ENCODE measurements around the gene CASS4. TPM values are rescaled to one million over a fixed set of nuclear protein-coding genes. Genes with fewer than 3 reads are reported as not detected.

CASS4 gene
- total RNA-seq, 1 donor from 2014 or later: not detected

DNA sequence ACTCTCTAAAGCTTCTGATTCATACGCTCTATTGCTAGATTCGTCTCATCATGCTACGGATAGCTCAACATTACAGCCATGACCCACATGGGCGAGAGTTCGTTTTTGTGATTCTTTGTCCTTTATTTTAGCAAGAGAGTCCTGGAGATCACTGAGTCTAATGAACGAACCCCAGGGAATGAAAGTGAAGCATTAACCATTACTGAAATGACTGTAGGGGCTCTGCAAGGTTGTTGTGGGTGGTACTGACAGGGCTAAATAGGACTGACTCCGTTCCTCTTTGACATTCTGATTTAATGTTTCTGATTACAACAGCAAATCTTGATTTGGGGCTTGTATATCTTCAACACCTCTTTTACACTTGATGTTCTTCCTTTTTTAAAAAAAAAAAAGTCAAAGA lies 42.7 kb downstream of the CASS4 start:
- TF ChIP-seq, protein P1, sequence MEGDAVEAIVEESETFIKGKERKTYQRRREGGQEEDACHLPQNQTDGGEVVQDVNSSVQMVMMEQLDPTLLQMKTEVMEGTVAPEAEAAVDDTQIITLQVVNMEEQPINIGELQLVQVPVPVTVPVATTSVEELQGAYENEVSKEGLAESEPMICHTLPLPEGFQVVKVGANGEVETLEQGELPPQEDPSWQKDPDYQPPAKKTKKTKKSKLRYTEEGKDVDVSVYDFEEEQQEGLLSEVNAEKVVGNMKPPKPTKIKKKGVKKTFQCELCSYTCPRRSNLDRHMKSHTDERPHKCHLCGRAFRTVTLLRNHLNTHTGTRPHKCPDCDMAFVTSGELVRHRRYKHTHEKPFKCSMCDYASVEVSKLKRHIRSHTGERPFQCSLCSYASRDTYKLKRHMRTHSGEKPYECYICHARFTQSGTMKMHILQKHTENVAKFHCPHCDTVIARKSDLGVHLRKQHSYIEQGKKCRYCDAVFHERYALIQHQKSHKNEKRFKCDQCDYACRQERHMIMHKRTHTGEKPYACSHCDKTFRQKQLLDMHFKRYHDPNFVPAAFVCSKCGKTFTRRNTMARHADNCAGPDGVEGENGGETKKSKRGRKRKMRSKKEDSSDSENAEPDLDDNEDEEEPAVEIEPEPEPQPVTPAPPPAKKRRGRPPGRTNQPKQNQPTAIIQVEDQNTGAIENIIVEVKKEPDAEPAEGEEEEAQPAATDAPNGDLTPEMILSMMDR (IDR thresholded peaks at IDR 0.05; ENCODE audit: unreplicated experiment): no peak
- H3K36me3 Mint-ChIP-seq (ENCODE audit: low read depth, unreplicated experiment): no peaks in the 10 kb centered on the region
- no peak for DNase-seq (ENCODE audit: low spot score)
- peaks cover 10% of the 10 kb centered on the region for H3K4me1 Mint-ChIP-seq (ENCODE audit: unreplicated experiment)
- no peak overlapping the region for H3K4me3 Mint-ChIP-seq (ENCODE audit: unreplicated experiment)
- H3K9me3 Mint-ChIP-seq (ENCODE audit: unreplicated experiment): no peaks in the 10 kb centered on the region
- H3K27ac Mint-ChIP-seq (ENCODE audit: unreplicated experiment): no peak overlapping the region
- peaks cover 4% of the 10 kb centered on the region for H3K27me3 Mint-ChIP-seq (ENCODE audit: unreplicated experiment)

- Mint-ChIP-seq H3K27me3 (ENCODE audit: unreplicated experiment) (no peaks in the 10 kb centered on the region), H3K9me3 (ENCODE audit: unreplicated experiment) (no peaks in the 10 kb centered on the region), H3K4me3 (ENCODE audit: unreplicated experiment) (no peak overlapping the region), H3K36me3 (ENCODE audit: low read depth, unreplicated experiment) (no peaks in the 10 kb centered on the region), H3K27ac (ENCODE audit: unreplicated experiment) (no peak overlapping the region), H3K4me1 (ENCODE audit: unreplicated experiment) (peaks cover 12% of the 10 kb centered on the region)
- TF ChIP-seq, protein P1 (IDR thresholded peaks at IDR 0.05; ENCODE audit: unreplicated experiment): no peak
- no peak for DNase-seq (ENCODE audit: low spot score)
These were observed 46.3 kb downstream of the CASS4 start for GRCh38 chr20:56458206-56458821.

DNA sequence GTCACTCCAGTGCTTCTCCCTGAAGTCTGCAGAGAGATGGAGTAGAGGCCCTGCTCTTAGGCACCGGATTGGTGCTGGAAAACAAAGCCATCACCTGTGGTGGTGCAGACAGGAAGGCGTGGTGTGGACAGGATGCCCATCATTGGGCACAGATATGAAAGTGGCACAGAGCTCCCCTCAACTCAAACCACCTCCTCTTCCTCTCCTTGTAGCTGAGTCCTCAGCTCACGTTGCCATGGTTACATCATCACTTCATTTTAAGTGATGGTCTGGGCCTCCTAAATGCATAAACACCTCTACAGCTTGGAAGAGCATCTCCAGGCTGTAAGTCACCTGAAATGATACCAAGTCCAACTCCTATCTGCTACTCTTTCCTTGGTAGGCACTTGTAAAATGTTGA lies 48.4 kb downstream of the CASS4 start:
- DNase-seq (ENCODE audit: low spot score): no peak
- Mint-ChIP-seq H3K4me3 (ENCODE audit: unreplicated experiment) (no peak overlapping the region), H3K4me1 (ENCODE audit: unreplicated experiment) (peaks cover 17% of the 10 kb centered on the region), H3K27ac (ENCODE audit: unreplicated experiment) (no peak overlapping the region), H3K9me3 (ENCODE audit: unreplicated experiment) (no peaks in the 10 kb centered on the region), H3K27me3 (ENCODE audit: unreplicated experiment) (no peaks in the 10 kb centered on the region), H3K36me3 (ENCODE audit: low read depth, unreplicated experiment) (no peaks in the 10 kb centered on the region)
- TF ChIP-seq, protein P1 (IDR thresholded peaks at IDR 0.05; ENCODE audit: unreplicated experiment): no peak

DNA sequence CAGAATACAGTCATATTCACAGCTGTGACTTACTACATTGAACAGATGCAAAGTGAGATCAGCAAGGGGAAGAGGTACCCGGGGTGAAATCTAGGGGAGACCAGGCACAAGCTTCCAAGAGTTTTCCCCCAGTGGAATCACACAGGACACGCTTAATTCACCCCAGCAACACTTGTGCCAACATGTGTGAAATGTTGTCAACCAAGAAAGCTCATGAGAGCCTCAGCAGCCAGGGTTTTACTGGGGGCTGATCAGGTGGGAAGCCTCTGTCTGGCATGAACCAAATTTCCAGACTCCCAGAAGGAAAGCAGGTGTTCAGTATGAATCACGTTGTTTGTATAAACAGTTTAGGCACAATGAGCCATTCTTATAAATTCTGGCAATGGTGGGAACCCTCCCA lies 49.5 kb downstream of the CASS4 start:
- no peaks in the 10 kb centered on the region for H3K9me3 Mint-ChIP-seq (ENCODE audit: unreplicated experiment)
- no peaks in the 10 kb centered on the region for H3K36me3 Mint-ChIP-seq (ENCODE audit: low read depth, unreplicated experiment)
- peaks cover 17% of the 10 kb centered on the region for H3K4me1 Mint-ChIP-seq (ENCODE audit: unreplicated experiment)
- no peaks in the 10 kb centered on the region for H3K27me3 Mint-ChIP-seq (ENCODE audit: unreplicated experiment)
- H3K27ac Mint-ChIP-seq (ENCODE audit: unreplicated experiment): no peak overlapping the region
- H3K4me3 Mint-ChIP-seq (ENCODE audit: unreplicated experiment): no peak overlapping the region
- DNase-seq (ENCODE audit: low spot score): no peak
- TF ChIP-seq, protein P1 (IDR thresholded peaks at IDR 0.05; ENCODE audit: unreplicated experiment): no peak

GRCh38 chr20:56463428-56463827 lies 51.4 kb downstream of the CASS4 start:
- DNase-seq (ENCODE audit: low spot score): no peak
- Mint-ChIP-seq H3K4me3 (ENCODE audit: unreplicated experiment) (no peak overlapping the region), H3K36me3 (ENCODE audit: low read depth, unreplicated experiment) (no peaks in the 10 kb centered on the region), H3K27ac (ENCODE audit: unreplicated experiment) (no peak overlapping the region), H3K9me3 (ENCODE audit: unreplicated experiment) (no peaks in the 10 kb centered on the region), H3K27me3 (ENCODE audit: unreplicated experiment) (no peaks in the 10 kb centered on the region), H3K4me1 (ENCODE audit: unreplicated experiment) (peaks cover 8% of the 10 kb centered on the region)
- TF ChIP-seq, protein P1 (IDR thresholded peaks at IDR 0.05; ENCODE audit: unreplicated experiment): no peak

All from endothelial cell (in vitro differentiated cells).